Mucosa of rectum (tissue), 2 donors: ENCODE data around the gene EXOC3L4.

Experiments used
- H3K27ac ChIP-seq, 2 donors: one replicate each; pipeline ENCODE4 v1.7.0; 2013; ENCODE audit warnings: inconsistent platforms in 2 of 2, low read depth in 2 of 2, low read length in 2 of 2
- H3K27me3 ChIP-seq, 2 donors: one replicate each; pipeline ENCODE4 v1.7.0; 2013; ENCODE audit warnings: low read length in 2 of 2; ENCODE audit not compliant: control insufficient read depth in 2 of 2, insufficient read depth in 2 of 2
- H3K36me3 ChIP-seq, 2 donors: one replicate each; pipeline ENCODE4 v1.7.0; 2013; ENCODE audit warnings: low read length in 2 of 2; ENCODE audit not compliant: control insufficient read depth in 2 of 2, insufficient read depth in 2 of 2
- H3K4me1 ChIP-seq, 2 donors: one replicate each; pipeline ENCODE4 v1.7.0; 2013; ENCODE audit warnings: low read length in 2 of 2, mild to moderate bottlenecking in 1 of 2; ENCODE audit not compliant: control insufficient read depth in 2 of 2, insufficient read depth in 2 of 2
- H3K4me3 ChIP-seq, 2 donors: one replicate each; pipeline ENCODE4 v1.7.0; 2013; ENCODE audit warnings: low read length in 2 of 2
- H3K9ac ChIP-seq, 2 donors: one replicate each; pipeline ENCODE4 v1.7.0; 2013; ENCODE audit warnings: low read length in 2 of 2, low read depth in 1 of 2, mild to moderate bottlenecking in 1 of 2
- H3K9me3 ChIP-seq, 2 donors: one replicate each; pipeline ENCODE4 v1.7.0; 2013; ENCODE audit warnings: low read length in 2 of 2; ENCODE audit not compliant: control insufficient read depth in 2 of 2
- donor health status: healthy.
- donor health status: Normal muscosa, but diverticular disease.

Gene EXOC3L4

GRCh38 chr14:103070263-103070885 lies 24.2 kb upstream of the EXOC3L4 start:
- H3K27me3 ChIP-seq: peaks cover 0 to 4% of the 10 kb centered on the region in 2 donors
- no peaks in the 10 kb centered on the region for H3K36me3 ChIP-seq
- no peak overlapping the region for H3K9ac ChIP-seq
- no peak overlapping the region for H3K4me3 ChIP-seq
- H3K27ac ChIP-seq: no peak overlapping the region
- H3K4me1 ChIP-seq: peaks cover 27 to 60% of the 10 kb centered on the region in 2 donors
- no peaks in the 10 kb centered on the region for H3K9me3 ChIP-seq

GRCh38 chr14:103070971-103071542 lies 23.5 kb upstream of the EXOC3L4 start:
- peak overlapping the region; percentile 23 to 53 for H3K27ac ChIP-seq
- no peak overlapping the region for H3K4me3 ChIP-seq
- peak overlapping the region in 1 of 2 donors; percentile 53 for H3K9ac ChIP-seq
- no peaks in the 10 kb centered on the region for H3K9me3 ChIP-seq
- peaks cover 0 to 4% of the 10 kb centered on the region in 2 donors for H3K27me3 ChIP-seq
- H3K36me3 ChIP-seq: no peaks in the 10 kb centered on the region
- peaks cover 27 to 61% of the 10 kb centered on the region in 2 donors for H3K4me1 ChIP-seq

- no peak overlapping the region for H3K4me3 ChIP-seq
- peak overlapping the region in 1 of 2 donors; percentile 53 for H3K9ac ChIP-seq
- peaks cover 27 to 58% of the 10 kb centered on the region in 2 donors for H3K4me1 ChIP-seq
- peak overlapping the region; percentile 23 to 53 for H3K27ac ChIP-seq
- peaks cover 0 to 4% of the 10 kb centered on the region in 2 donors for H3K27me3 ChIP-seq
- no peaks in the 10 kb centered on the region for H3K36me3 ChIP-seq
- H3K9me3 ChIP-seq: no peaks in the 10 kb centered on the region
These were observed 22.8 kb upstream of the EXOC3L4 start for GRCh38 chr14:103071544-103072251.

- no peak overlapping the region for H3K9ac ChIP-seq
- no peak overlapping the region for H3K4me3 ChIP-seq
- H3K4me1 ChIP-seq: peaks cover 27 to 48% of the 10 kb centered on the region in 2 donors
- peaks cover 0 to 4% of the 10 kb centered on the region in 2 donors for H3K27me3 ChIP-seq
- H3K36me3 ChIP-seq: no peaks in the 10 kb centered on the region
- H3K27ac ChIP-seq: no peak overlapping the region
- no peaks in the 10 kb centered on the region for H3K9me3 ChIP-seq
These were observed 21.7 kb upstream of the EXOC3L4 start for GRCh38 chr14:103072595-103073366.

- Histone ChIP-seq H3K4me3 (no peak overlapping the region), H3K36me3 (no peaks in the 10 kb centered on the region), H3K9ac (no peak overlapping the region), H3K4me1 (peaks cover 22 to 41% of the 10 kb centered on the region in 2 donors), H3K9me3 (no peaks in the 10 kb centered on the region), H3K27me3 (peaks cover 0 to 4% of the 10 kb centered on the region in 2 donors), H3K27ac (no peak overlapping the region)
These were observed 21.1 kb upstream of the EXOC3L4 start for GRCh38 chr14:103073367-103073875.

GRCh38 chr14:103073876-103074728 lies 20.4 kb upstream of the EXOC3L4 start:
- Histone ChIP-seq H3K27ac (peak overlapping the region; percentile 24 to 46), H3K9me3 (no peaks in the 10 kb centered on the region), H3K4me3 (no peak overlapping the region), H3K27me3 (peaks cover 0 to 4% of the 10 kb centered on the region in 2 donors), H3K4me1 (peaks cover 17 to 37% of the 10 kb centered on the region in 2 donors), H3K36me3 (no peaks in the 10 kb centered on the region), H3K9ac (no peak overlapping the region)

- H3K4me3 ChIP-seq: peak overlapping the region; percentile 37 to 52
These were observed 19.7 kb upstream of the EXOC3L4 start for GRCh38 chr14:103074729-103075367.

DNA sequence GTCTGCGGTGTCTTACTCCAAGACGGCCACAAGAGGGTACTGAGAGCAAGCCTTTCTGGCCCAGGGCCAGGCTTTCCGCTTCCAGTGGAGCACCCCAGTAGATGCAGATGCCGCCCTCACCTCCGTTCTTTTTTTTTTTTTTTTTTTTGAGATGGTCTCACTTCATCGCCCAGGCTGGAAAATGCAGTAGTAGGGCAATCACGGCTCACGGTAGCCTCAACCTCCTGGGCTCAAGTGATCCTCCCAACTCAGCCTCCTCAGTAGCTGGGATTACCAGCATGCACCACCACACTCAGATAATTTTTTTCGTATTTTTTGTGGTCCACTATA lies 16.1 kb upstream of the EXOC3L4 start:
- no peaks in the 10 kb centered on the region for H3K9me3 ChIP-seq
- no peak overlapping the region for H3K9ac ChIP-seq
- peaks cover 6 to 12% of the 10 kb centered on the region in 2 donors for H3K4me1 ChIP-seq
- H3K36me3 ChIP-seq: no peaks in the 10 kb centered on the region
- peaks cover 2 to 4% of the 10 kb centered on the region in 2 donors for H3K27me3 ChIP-seq
- H3K4me3 ChIP-seq: no peak overlapping the region
- no peak overlapping the region for H3K27ac ChIP-seq

More at GRCh38 chr14:103074729-103075367, 19.7 kb upstream of the EXOC3L4 start:
- Histone ChIP-seq H3K36me3 (no peaks in the 10 kb centered on the region), H3K4me1 (peaks cover 17 to 37% of the 10 kb centered on the region in 2 donors), H3K9ac (peak overlapping the region in 1 of 2 donors; percentile 62), H3K27ac (peak overlapping the region; percentile 24 to 46), H3K27me3 (peaks cover 0 to 4% of the 10 kb centered on the region in 2 donors), H3K9me3 (no peaks in the 10 kb centered on the region)
